HG02852 (cell line): Measurements from ENCODE around the gene RUNX1.

Source experiments
- ATAC-seq: cut with Tn5 transposase; IDR thresholded peaks from one replicate; pipeline ENCODE4 v1.9.1; 2021; ENCODE audit warnings: mild to moderate bottlenecking, moderate library complexity; ENCODE audit not compliant: unreplicated experiment

Gene RUNX1

DNA sequence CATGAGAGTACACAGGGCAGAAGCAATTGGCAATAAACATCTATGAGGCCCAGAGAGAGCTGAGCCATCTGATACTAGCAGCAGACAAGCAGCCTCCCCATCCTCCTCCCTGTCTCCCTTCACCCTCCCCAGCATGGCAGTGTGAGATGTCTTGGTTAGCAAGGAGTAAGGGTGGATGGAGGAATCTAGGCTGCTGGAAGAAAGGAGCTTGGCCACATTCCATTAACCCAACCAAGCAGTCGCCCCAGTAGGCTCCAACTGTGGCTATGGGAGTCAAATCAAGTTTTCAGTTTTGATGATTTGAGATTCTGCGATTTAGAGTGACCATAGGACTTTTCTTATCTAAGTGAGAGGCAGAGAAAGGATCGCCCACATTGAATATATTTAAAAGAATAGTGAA lies 12.9 kb upstream of the RUNX1 start:
- no peak for ATAC-seq

DNA sequence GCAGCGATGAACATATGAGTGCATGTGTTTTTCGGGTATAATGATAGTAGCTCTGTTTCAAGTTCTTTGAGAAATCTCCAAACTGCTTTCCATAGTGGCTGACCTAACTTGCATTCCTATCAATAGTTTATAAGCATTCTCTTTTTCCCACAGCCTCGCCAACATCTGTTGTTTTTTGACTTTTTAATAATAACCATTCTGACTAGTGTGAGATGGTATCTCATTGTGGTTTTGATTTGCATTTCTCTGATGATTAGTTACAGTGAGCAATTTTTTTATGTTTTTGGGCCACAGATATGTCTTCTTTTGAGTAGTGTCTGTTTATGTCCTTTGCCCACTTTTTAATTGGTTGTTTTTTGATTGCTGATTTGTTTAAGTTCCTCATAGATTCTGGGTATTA lies 10.6 kb upstream of the RUNX1 start:
- no peak for ATAC-seq

DNA sequence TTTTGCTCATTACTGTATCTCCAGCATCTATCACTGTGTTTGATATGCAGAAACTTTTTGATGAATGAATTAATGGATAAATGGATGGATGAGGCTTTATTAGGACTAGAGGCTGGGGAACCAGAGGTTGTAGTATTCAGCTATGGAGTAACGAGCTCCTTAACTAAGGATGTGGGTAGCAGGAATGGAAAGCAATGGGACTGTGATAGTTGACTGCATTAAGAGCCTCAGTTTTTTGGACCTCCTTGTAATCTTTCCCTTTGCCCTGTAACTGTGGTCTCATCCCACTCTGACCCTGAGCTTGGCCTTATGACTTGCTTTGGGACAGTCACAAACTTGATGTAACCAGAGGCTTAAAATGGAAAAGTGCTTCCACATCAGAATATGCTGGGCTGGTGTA lies 9.0 kb upstream of the RUNX1 start:
- ATAC-seq = no peak

DNA sequence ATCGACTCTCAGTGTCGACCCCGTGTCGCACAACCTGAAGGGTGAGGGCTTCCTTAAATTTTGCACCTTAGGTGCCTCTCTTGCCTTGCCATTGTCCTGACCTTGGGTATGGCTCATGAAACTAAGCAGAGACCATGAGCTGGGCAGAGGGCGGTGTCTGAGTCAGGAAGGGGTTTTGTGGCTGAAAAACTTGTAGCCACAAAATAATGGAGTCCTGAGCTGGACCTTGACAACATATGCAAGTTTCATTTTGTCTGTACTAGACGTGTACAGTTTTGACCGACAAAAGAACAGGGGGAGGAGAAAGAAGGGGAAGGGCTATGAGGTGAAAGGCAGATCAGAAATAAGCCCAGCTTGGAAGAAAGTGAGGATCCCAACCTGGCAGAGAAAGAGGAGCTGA lies 8.3 kb upstream of the RUNX1 start:
- peak; percentile 87 for ATAC-seq

DNA sequence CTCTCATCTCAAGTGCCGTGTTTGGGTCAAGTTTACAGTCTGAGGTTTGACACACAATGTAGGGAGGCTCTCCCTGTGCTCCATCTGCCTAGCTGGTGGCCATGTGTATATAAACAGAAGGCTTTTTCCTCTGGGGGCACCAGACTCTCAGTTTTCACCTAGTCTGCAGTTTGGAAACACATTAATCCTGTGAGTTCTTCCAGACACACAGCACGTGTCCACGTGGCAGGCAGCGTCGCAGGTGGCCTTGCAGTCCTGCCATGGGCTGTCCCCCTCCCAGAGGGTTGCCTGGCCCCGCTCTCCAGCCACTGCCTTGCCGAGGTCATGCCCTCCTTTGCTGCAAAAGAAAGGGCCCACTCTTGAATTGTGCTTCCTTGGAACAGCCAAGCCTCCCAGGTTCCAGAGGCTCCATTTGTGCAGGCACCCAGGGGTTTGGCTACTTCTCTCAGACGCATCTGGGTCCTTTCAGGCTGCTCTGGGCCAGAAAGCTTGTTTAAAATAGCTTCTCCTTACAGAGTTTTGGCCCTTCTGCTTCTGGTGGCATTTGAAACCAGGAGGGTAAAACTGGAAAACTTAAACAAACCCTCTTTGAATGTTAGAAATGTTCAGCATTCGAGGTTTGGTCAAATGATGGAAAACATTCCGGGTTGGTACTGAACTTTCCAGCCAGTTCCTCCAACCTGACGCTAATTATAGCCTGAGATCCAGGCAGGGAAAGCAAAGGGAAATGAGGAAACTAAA lies 4.4 kb upstream of the RUNX1 start:
- no peak for ATAC-seq

DNA sequence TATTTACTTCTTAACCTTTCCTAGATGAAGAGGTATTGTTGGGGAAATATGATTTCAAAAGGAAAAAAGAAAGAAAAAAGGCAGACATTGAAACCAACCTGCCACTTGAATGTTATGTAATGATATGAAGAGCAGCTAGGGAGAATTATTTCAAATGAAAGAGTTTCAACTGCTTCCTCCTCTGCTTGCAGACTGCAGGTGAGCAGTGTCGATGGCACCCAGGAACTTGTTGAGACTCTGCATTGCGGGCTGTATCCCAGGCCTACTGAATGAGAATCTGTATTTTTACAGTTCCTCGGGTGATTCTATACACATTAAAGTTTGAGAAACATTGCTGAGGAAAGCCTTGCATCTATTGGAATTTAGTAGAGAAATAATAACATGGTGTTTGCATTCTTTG lies 3.7 kb upstream of the RUNX1 start:
- ATAC-seq = no peak

DNA sequence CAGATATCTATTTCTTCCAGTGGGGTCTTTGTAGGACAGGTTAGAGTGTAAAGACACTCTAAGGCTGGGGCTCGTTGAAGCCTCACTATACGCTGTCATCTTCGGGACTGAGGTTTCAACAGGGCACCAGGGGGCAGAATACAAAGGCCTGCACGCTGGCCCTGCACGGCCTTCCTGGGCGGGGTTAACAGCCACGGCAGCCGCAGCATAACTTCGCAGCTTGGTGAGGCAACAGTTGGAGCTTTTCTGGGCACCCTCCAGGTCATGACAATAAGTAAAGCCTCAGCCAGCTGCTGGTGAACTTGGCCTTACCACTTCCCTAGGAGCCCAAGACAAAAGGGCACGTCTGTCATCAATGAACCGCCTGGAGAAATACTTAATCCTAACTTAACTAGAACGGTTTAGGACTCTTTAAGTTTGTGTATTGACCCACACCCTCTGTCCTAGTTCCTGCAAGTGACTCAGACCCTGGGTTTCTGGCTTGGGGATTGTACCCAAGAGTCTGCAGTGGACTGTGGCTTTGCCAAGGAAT lies 2.3 kb upstream of the RUNX1 start:
- no peak for ATAC-seq

DNA sequence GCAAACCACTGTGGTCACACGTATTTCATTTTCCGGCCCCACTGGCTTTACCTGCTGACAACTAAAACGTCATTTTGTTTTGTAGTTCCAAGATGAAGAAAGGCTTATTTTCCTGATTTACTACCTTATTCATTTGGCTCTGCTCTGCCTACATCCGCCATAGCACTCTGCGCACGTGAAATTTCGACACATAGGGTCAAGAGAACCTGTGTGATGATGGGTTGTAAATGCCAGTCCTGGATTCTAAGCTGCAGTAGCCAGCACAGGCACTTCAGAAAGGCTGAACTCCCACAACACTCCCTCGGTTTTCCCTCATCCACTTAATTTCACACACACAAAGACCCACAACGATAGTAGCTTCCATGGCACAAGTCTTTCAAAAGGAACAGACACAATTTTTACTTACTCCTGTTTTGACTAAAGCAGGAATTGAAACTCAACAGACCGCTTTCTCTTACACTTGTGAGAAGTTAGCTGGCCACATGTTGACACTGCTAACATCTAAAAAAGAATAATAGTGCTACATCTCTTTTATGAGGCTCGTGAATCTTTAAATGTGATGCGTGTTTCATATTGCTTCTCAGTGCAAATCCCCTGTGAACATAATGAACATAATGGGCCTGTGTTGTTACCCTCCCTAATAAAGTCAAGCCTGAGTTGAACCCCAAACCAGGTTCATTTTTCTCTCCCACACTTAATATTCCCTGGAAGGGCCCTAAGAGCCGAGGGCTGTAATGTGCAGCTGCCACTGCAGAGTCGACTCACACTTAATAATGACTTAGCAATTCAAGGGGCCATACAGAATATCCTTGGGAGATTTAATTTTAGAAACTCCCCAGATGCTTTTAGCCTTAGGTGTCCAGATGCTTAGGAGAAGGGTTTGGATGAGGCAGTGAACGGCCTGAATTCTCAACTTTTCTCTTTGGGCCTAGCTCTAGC lies 1.5 kb upstream of the RUNX1 start:
- ATAC-seq = peak; percentile 29

DNA sequence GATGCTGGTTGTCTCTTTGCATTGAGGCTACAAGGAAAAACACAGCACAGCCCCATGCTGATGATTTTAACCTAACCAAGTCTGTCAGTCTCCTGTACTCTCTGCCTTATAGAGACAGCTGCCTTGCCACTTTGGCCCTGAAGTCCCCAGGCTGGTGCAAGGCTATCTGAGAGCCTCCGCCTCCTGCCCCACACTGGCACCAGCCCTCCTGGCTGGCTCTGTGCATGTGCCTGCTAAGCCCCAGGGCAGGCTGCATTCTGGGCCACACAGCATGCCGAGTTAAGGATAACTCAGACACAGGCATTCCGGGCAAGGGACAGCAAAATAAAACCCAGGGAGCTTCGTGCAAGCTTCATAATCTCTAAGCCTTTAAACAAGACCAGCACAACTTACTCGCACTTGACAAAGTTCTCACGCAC lies 910 bp downstream of the RUNX1 start:
- no peak for ATAC-seq

DNA sequence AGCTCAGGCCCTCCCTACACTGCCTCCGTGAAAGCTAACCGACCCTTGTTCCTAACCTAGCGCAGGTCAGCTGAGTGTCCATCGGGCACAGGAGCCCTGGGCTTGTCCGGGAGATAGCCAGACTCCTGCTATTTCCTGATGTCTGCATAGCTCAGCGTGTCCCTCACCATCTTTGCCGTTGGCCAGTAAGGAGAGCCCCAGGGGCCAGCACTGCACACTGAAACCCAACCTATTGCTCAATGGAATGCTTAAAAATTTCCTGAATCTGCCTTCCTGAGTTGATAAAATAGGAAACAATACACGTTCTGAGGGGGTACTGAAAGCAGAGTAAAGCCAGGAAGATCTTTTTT lies 2.2 kb downstream of the RUNX1 start:
- no peak for ATAC-seq

DNA sequence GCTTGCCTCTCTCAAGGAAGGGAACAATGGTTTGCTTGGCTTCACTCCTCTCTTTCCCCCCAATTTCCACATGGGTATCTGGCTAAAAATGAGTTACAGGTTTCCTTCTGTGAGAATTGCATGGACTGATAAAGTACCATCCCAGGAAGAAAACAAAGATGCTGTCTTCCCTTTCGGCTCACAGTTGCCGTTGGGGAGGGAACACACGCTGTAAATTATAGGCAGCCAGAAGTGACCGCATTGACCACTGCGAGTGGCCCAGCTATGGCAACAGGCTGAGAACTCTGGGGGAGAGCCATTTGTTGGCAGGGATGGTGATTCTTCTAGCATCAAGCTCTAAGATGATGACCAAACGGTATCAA lies 2.9 kb downstream of the RUNX1 start:
- ATAC-seq = no peak

DNA sequence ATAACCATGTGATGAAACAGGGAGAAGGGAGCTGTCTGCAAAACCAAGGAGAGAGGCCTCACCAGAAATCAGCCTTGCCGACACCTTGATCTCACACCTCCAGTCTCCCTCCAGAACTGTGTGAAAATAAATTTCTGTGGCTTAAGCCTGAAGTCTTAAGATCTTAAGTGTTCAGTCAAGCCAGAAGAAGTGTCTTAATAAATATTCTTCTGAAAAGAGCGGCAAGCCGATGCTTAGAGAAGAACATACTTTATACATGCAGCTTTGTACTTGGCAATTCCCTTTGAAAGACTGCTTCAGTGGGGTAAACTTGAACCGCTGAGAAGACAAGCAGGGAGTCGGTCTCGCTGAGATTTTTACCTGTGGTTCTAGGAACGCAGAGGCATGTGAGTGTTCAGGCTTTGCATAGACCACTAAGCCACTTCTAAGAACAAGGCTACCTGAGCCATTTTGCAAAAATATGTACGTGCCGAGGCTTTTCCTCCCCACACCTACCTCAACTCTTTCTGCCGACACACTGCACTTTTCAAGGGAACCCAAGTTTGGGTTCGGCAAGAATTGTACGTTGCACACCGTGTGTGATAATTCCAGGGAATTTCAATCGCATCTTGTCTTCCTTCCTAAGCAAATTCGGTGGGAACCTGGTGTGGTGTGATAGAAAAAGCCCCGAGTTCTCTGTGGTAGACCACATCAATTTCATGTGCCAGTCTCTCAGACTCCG lies 3.4 kb downstream of the RUNX1 start:
- no peak for ATAC-seq

DNA sequence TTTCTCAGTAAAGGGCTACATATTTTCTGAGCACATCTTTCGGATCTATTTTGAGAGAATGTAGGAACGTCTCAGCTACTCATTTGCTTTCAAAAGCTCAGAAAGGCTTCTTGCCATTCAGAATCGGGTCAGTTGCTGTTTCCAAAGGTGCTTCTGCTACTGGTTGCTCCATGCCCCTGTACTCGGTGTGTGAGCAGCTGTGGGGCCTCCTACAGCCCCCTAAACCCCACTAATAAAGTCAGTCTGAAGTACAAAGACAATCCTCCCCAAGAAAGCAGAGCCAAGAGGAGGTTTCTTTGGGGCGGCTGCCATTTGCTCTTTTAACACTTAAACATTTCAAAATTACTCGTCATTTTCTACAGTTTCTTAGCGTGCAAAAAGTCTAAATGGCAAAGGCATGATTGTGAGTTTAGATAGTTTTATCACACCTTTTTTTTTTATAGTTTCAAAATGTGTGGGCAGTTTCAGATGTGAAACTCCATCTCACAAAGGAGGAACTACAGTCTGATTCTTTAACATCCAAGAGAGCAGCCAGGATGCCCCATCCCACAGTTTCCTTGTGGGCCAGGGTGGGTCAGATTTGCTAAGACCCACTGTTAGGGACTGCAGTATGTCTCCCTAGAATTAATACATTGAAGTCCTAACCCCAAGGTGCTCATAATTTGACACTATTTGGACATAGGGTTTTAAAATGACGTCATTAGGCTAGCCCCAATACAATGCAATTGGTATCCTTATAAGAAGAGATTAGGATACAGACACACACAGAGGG lies 4.1 kb downstream of the RUNX1 start:
- ATAC-seq = no peak

DNA sequence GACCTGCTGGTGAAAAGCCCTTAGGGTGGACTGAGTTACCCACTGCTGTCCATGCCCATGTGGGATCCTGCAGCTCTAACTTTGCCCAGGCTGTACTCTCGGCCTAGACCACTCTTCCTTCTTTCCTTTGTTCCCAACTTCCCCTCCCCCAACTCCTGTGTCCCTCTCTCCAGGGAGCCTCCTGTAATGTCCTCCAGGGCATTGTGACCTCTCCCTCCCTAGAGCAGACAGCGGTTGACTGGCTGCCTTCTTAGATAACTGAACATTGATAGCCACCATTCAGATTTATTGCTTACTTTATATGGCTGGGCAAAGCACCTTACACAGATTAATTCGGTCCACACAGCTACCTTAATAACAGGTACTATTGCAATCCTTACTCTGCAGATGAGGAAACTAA lies 5.0 kb downstream of the RUNX1 start:
- ATAC-seq = no peak

DNA sequence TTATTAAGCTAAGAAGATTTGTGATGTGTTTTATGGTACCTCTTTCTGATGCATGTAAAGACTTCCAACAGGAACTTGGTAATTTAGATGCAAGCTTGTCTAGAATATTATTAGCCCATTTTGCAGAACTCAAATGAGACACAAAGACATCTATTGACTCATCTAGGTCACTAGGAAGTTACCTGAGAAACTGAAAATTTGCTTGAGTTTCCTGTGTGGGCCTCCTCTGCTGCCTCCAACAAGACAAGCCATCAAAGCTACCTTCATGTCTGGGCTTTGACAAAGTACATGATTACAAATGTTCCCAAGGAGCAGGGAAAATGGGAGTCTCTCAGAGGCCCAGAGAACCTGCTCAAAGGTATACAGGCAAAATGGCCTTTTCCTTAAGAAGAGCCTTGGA lies 5.6 kb downstream of the RUNX1 start:
- no peak for ATAC-seq

DNA sequence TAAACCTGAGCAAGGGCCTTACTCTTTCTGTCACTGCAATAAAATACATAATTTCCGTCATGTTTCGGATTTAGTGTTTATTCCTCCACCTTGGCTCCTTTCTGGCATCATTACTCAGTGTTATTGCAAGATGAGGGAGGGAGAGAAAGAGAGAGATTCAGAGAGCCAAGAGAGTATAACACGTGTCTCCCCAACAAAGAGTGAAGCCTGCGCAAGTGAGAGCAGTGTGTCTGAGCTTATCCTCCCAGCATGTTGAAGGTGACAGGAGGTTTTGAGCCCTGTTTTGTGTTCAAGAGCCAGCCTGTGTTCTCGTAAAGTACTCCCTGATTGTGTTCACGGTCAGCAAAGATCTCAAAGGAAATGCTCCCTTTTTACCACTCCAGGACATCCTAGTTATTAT lies 6.3 kb downstream of the RUNX1 start:
- ATAC-seq = no peak

DNA sequence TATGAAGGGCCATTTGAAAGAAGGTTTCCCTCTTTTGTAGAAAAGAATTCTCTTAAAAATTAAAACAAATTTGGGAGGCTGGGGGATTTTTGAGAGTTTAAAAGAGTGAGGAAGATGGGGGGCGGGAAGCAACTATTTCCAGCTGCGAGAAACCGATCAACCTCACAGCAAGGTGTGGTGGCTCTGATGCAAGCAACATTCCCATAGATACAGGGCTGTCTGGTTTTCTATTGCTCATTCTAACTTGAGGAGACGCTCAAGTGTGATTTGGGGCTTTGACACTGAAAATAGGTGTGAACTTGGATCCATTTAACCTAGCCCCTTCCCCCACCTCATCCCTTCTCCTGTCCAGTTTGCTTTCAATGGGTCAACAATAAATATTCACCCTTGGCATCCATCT lies 7.2 kb downstream of the RUNX1 start:
- ATAC-seq = no peak

DNA sequence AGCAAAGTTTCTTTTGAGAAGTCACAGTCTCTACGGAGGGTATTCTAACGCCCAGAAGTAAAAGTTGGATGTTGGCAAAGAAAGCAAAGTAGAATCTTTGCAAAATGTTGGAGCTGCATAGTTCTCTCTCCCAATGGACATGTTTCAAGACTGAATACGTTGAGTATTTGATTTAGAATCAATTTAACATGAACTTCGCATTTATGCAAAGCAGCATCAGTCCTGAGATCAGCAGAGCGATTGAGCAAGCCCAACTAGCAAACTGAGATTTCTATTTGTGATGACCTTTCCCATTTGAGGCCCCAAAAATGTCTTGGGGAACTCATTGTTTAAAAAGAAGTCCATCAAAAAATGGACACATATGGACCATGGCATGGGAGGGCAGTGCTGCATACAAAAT lies 8.0 kb downstream of the RUNX1 start:
- ATAC-seq = no peak

DNA sequence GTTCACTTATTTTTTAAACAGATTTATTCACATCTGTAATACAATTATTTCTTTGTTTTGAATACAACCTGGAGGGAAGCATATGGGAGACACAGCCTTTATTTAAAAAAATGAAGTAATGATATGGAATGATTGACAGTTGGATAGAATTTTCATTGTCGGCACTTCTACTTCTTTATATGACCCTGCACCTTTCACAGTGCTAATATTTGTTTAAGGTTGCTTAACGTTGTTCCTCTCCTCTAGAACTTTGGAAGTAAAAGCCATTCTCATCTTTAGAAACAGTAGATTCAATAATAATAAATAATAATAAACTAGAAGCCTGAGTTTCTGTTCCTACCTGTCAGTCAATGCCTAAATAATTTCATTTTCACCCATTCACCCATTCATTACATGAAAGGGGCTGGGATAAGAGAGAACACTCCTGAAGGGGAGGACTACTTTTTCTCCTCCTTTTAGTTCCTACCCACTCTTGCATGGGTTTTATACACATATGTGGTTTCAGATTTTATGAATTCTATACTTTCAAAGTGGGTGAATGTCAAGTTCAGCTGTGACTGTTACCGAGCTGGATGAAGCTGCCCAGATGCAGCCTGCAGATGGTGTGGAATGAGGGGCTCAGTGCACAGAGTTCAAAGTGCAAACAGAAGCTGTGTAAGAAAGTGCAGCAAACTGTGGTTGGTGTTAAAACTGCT lies 9.4 kb downstream of the RUNX1 start:
- no peak for ATAC-seq

DNA sequence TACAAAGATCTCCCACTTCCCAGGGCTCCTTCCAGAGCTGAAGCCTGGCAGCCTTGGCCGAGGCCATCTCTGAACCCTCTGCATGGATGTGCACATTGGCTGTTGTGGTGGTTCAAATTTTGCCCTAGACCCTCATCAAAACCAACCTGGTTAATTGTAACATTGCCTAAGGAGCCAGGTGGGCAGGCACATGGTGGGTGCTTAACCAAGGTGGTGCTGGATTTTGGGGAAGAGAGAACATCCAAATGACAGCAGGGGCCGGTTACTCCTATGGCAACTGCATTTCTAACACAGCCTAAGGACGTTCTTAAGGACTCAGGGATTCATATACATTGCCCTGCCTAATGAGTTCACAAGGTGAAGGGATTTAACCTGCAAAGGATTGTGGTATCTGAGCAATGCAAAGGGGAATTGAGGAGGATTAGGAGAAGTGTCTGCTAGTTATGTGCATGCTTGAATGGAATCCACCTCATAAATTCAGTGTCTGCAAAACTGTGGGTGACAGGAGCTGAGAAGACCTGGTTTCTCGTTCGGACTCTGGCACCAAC lies 10.3 kb downstream of the RUNX1 start:
- ATAC-seq = no peak
